H1 (cell line): Measurements from ENCODE around the gene MYO5B. TPM values are rescaled to one million over a fixed set of nuclear protein-coding genes. Genes with fewer than 3 reads are reported as not detected.

ENCODE experiments used
- CTCF ChIA-PET: fragments of 300-600 bp; sonication (Branson Sonifier 250); formaldehyde crosslinking; loops from one replicate; lab custom pipeline; 2021; ENCODE audit not compliant: partially characterized antibody; lab: Charles Lee
- POLR2A ChIA-PET: fragments of 300-600 bp; sonication (Branson Sonifier 250); formaldehyde crosslinking; loops from one replicate; lab custom pipeline; 2021; ENCODE audit warnings: inconsistent platforms; ENCODE audit not compliant: partially characterized antibody; lab: Charles Lee
- DNase-seq, 2 experiments: peaks; one replicate each; pipeline versions ENCODE4 v3.0.0 to v3.0.0-alpha.2; 2010 to 2022; ENCODE audit warnings: low spot score in 2 of 2, low read depth in 1 of 2, mixed read lengths in 1 of 2
- FAIRE-seq: peaks from 2 replicates; lab custom pipeline; 2011; peaks lifted over from hg19 to GRCh38; lab: Jason Lieb, UNC
- H2AFZ ChIP-seq: 2 replicates; pipeline ENCODE4 v1.8.1; 2012; ENCODE audit warnings: low read length, inconsistent platforms
- H2AK5ac ChIP-seq: 2 replicates; pipeline ENCODE4 v1.6.1; 2013; ENCODE audit warnings: low read depth, low read length
- H2BK120ac ChIP-seq: replicated peaks from 2 replicates; pipeline ENCODE3; 2013; ENCODE audit warnings: low read depth, low read length, inconsistent platforms
- H2BK12ac ChIP-seq: 2 replicates; pipeline ENCODE4 v1.6.1; 2013; ENCODE audit warnings: low read depth, low read length
- H2BK15ac ChIP-seq: 2 replicates; pipeline ENCODE4 v1.6.1; 2013; ENCODE audit warnings: low read length
- H2BK20ac ChIP-seq: 2 replicates; pipeline ENCODE4 v1.6.1; 2013; ENCODE audit warnings: low read length
- H2BK5ac ChIP-seq: 2 replicates; pipeline ENCODE4 v1.6.1; 2013; ENCODE audit warnings: low read depth, low read length
- H3K14ac ChIP-seq: 2 replicates; pipeline ENCODE4 v1.6.1; 2013; ENCODE audit warnings: inconsistent platforms; ENCODE audit not compliant: insufficient read length
- H3K18ac ChIP-seq: 2 replicates; pipeline ENCODE4 v1.6.1; 2013; ENCODE audit warnings: low read length; ENCODE audit errors: extremely low read depth
- H3K23ac ChIP-seq: 2 replicates; pipeline ENCODE4 v1.6.1; 2013; ENCODE audit warnings: inconsistent platforms; ENCODE audit not compliant: insufficient read length
- H3K23me2 ChIP-seq: 2 replicates; pipeline ENCODE4 v1.6.1; 2013; ENCODE audit warnings: low read depth, low read length
- H3K27ac ChIP-seq: 2 replicates; pipeline ENCODE4 v1.6.1; 2011; ENCODE audit warnings: low read depth, low read length, inconsistent platforms
- H3K27me3 ChIP-seq, 4 experiments: replicated peaks in 1 of 4; 1 replicate in 1 of 4; 2 replicates in 3 of 4; pipeline versions ENCODE4 v1.6.1 to v1.8.1; 2011 to 2013; ENCODE audit warnings: low read length in 3 of 4, mild to moderate bottlenecking in 3 of 4, inconsistent platforms in 2 of 4, mixed read lengths in 2 of 4, moderate library complexity in 1 of 4; ENCODE audit not compliant: control insufficient read depth in 3 of 4, insufficient read depth in 3 of 4; ENCODE audit errors: extremely low read depth in 1 of 4
- H3K36me3 ChIP-seq, 4 experiments: 2 replicates each; pipeline versions ENCODE4 v1.6.1 to v1.8.1; 2011 to 2013; ENCODE audit warnings: mild to moderate bottlenecking in 4 of 4, low read length in 3 of 4, moderate library complexity in 2 of 4, control low read depth in 1 of 4, inconsistent platforms in 1 of 4; ENCODE audit not compliant: insufficient read depth in 4 of 4, control insufficient read depth in 2 of 4
- H3K4ac ChIP-seq: replicated peaks from 2 replicates; pipeline ENCODE3; 2013; ENCODE audit warnings: low read length, low read depth, mixed read lengths, inconsistent platforms; ENCODE audit not compliant: insufficient read length
- H3K4me1 ChIP-seq, 4 experiments: replicated peaks in 1 of 4; 1 replicate in 1 of 4; 2 replicates in 3 of 4; pipeline versions ENCODE4 v1.6.1 to v1.8.1; 2011 to 2013; ENCODE audit warnings: low read length in 3 of 4, inconsistent platforms in 2 of 4, mixed read lengths in 1 of 4; ENCODE audit not compliant: insufficient read depth in 4 of 4, control insufficient read depth in 3 of 4
- H3K4me2 ChIP-seq, 2 experiments: 2 replicates each; pipeline versions ENCODE4 v1.6.1 to v1.8.1; 2011 to 2013; ENCODE audit warnings: low read depth in 2 of 2, low read length in 2 of 2, control low read depth in 1 of 2, inconsistent platforms in 1 of 2, mild to moderate bottlenecking in 1 of 2; ENCODE audit not compliant: insufficient read depth in 1 of 2
- H3K4me3 ChIP-seq, 4 experiments: fragments of 200-600, 300-600 bp in 1 of 4; sonication (generic), shearing (Covaris generic), sonication (Bioruptor Twin) in 1 of 4; 2 replicates each; pipeline versions ENCODE4 v1.5.1 to v1.8.1; 2011 to 2016; ENCODE audit warnings: low read length in 4 of 4, low read depth in 3 of 4, control low read depth in 2 of 4, inconsistent platforms in 2 of 4, mild to moderate bottlenecking in 2 of 4, mixed read lengths in 1 of 4, moderate library complexity in 1 of 4; ENCODE audit not compliant: insufficient read depth in 2 of 4; ENCODE audit errors: extremely low read depth in 1 of 4
- H3K56ac ChIP-seq: replicated peaks from 2 replicates; pipeline ENCODE3; 2013; ENCODE audit warnings: low read depth, mild to moderate bottlenecking, mixed read lengths, low read length, inconsistent platforms; ENCODE audit not compliant: insufficient read length
- H3K79me1 ChIP-seq: 2 replicates; pipeline ENCODE4 v1.6.1; 2013; ENCODE audit warnings: low read depth, low read length, control low read depth
- H3K79me2 ChIP-seq, 2 experiments: 2 replicates each; pipeline versions ENCODE4 v1.6.1 to v1.8.1; 2012 to 2013; ENCODE audit warnings: low read length in 2 of 2, mild to moderate bottlenecking in 2 of 2, inconsistent platforms in 1 of 2; ENCODE audit not compliant: insufficient read depth in 2 of 2, control insufficient read depth in 1 of 2
- H3K9ac ChIP-seq, 4 experiments: replicated peaks in 1 of 4; 1 replicate in 1 of 4; 2 replicates in 3 of 4; pipeline versions ENCODE4 v1.6.1 to v1.8.1; 2011 to 2013; ENCODE audit warnings: low read depth in 3 of 4, low read length in 3 of 4, control low read depth in 2 of 4, mild to moderate bottlenecking in 2 of 4, moderate library complexity in 2 of 4, inconsistent platforms in 1 of 4; ENCODE audit errors: extremely low read depth in 1 of 4
- H3K9me3 ChIP-seq, 2 experiments: 2 replicates each; pipeline versions ENCODE4 v1.6.1 to v1.8.1; 2012 to 2013; ENCODE audit warnings: mild to moderate bottlenecking in 2 of 2, moderate library complexity in 2 of 2, control low read depth in 1 of 2, inconsistent platforms in 1 of 2, low read depth in 1 of 2, low read length in 1 of 2, mixed read lengths in 1 of 2; ENCODE audit not compliant: insufficient read depth in 2 of 2
- H4K20me1 ChIP-seq, 2 experiments: replicated peaks in 1 of 2; 2 replicates each; pipeline versions ENCODE3 to v1.8.1; 2011 to 2013; ENCODE audit warnings: inconsistent platforms in 2 of 2, low read length in 2 of 2, mild to moderate bottlenecking in 1 of 2; ENCODE audit not compliant: insufficient read depth in 2 of 2, control insufficient read depth in 1 of 2
- H4K5ac ChIP-seq: 2 replicates; pipeline ENCODE4 v1.6.1; 2013; ENCODE audit warnings: low read length, low read depth, mixed read lengths, inconsistent platforms; ENCODE audit not compliant: insufficient read length
- H4K8ac ChIP-seq: 2 replicates; pipeline ENCODE4 v1.8.0; 2013; ENCODE audit warnings: mild to moderate bottlenecking, moderate library complexity, low read length, inconsistent platforms; ENCODE audit not compliant: insufficient read depth; ENCODE audit errors: extremely low read depth
- H4K91ac ChIP-seq: replicated peaks from 2 replicates; pipeline ENCODE3; 2013; ENCODE audit warnings: low read length, mixed read lengths, inconsistent platforms; ENCODE audit not compliant: insufficient read length
- GABPA ChIP-seq: IDR thresholded peaks from 2 replicates; pipeline ENCODE4 v1.6.1; 2011; ENCODE audit warnings: mild to moderate bottlenecking, low read length, moderate library complexity, borderline replicate concordance; ENCODE audit not compliant: insufficient read depth
- SP2 ChIP-seq: IDR thresholded peaks from 2 replicates; pipeline ENCODE4 v1.6.1; 2012; ENCODE audit warnings: mild to moderate bottlenecking, low read length, inconsistent platforms
- WGBS, 2 experiments: shearing (Covaris generic) in 1 of 2; methylation state at CpG; one replicate each; pipeline versions ENCODE4 v1.1.6 to v1.1.7; 2013 to 2015; ENCODE audit warnings: low lambda C conversion rate in 2 of 2, mixed read lengths in 2 of 2, inconsistent platforms in 1 of 2, low coverage in 1 of 2, missing lambda C conversion rate in 1 of 2; ENCODE audit not compliant: insufficient replicate concordance in 2 of 2, insufficient coverage in 1 of 2, insufficient read length in 1 of 2; ENCODE audit errors: extremely low coverage in 1 of 2, missing lambda C conversion rate in 1 of 2; 5-methylcytosine and 5-hydroxymethylcytosine counted together
- polyA plus RNA-seq, 7 experiments: library from polyadenylated mRNA; depleted of rRNA in 3 of 7; stranded (reverse) in 5 of 7; unstranded in 2 of 7; fragments of >200 nt in 5 of 7; fragments of 200-250 nt in 2 of 7; gene quantifications; 1 replicate in 5 of 7; 2 replicates in 1 of 7; 4 replicates in 1 of 7; pipeline versions ENCODE4 v1.2.1 to v1.2.3, GENCODE V29; 2011 to 2013; ENCODE audit warnings: missing spikeins in 2 of 7, mixed read lengths in 2 of 7
- total RNA-seq: library from RNA; stranded (reverse); fragmentation: NEBNext Ultra II Directional; extraction: Animal tissue kit (Norgen Biotek cat#: 25700); gene quantifications from 2 replicates; pipeline ENCODE4 v1.2.1, GENCODE V29; 2021

Gene MYO5B
- total and polyA plus RNA-seq, 2 of the 8 experiments (the other 6 are each of a cell fraction or from before 2014, with no cell fraction given), result 6.4 to 7.7 TPM

- Histone ChIP-seq H3K18ac (no peak overlapping the region), H2BK12ac (no peak overlapping the region), H4K5ac (no peak overlapping the region), H2BK5ac (no peak overlapping the region), H3K9me3 (no peaks in the 10 kb centered on the region), H2BK20ac (no peak overlapping the region), H2AFZ (no peak overlapping the region), H4K8ac (no peak overlapping the region), H3K56ac (no peak overlapping the region), H3K4me3 (no peak overlapping the region), H3K4me1 (no peaks in the 10 kb centered on the region), H3K79me1 (no peaks in the 10 kb centered on the region), H2AK5ac (no peak overlapping the region), H3K14ac (no peak overlapping the region), H4K20me1 (no peaks in the 10 kb centered on the region), H3K4me2 (no peak overlapping the region), H3K36me3 (no peaks in the 10 kb centered on the region), H3K27me3 (no peaks in the 10 kb centered on the region), H4K91ac (no peak overlapping the region), H2BK15ac (no peak overlapping the region), H2BK120ac (no peak overlapping the region), H3K23me2 (no peaks in the 10 kb centered on the region), H3K23ac (no peak overlapping the region), H3K27ac (no peak overlapping the region), H3K79me2 (no peaks in the 10 kb centered on the region), H3K9ac (no peak overlapping the region), H3K4ac (no peak overlapping the region)
- ChIA-PET CTCF (interaction anchor here (0.6 to 0.7 kb wide), 2 partner anchors 62 to 173 kb away, joined by 3 to 4 read pairs; no protein-coding TSS in a partner anchor), POLR2A (no interaction called here)
- 100% methylated on average over 1 of the region's 1 CpG; no CpG with 5 or more reads in 1 of the 2 experiments for WGBS, 2 experiments
- DNase-seq (no peak), FAIRE-seq (no peak)
- TF ChIP-seq SP2 (no peak), GABPA (no peak)
These were observed 89.9 kb downstream of the MYO5B start for GRCh38 chr18:50105027-50105426.
